Activated CD8-positive, alpha-beta memory T cell treated with anti-CD3 and anti-CD28 coated beads for 4 hours (primary cell): Measurements from ENCODE around the gene GARIN5B.

Source experiments
- DNase-seq, 2 donors: peaks; one replicate each; pipeline ENCODE4 v3.0.0-alpha.2; 2020; ENCODE audit warnings: low read depth in 2 of 2

GARIN5B gene

GRCh38 chr19:55389386-55390317, 26.6 kb upstream of the GARIN5B start:
- DNase-seq, result no peak

GRCh38 chr19:55387736-55388497, 24.9 kb upstream of the GARIN5B start:
- no peak for DNase-seq

GRCh38 chr19:55386493-55386971, 23.5 kb upstream of the GARIN5B start:
- DNase-seq, result no peak

GRCh38 chr19:55385724-55386492, 22.8 kb upstream of the GARIN5B start, which contains the start of gene RPL28:
TSS of gene RPL28 (plus strand) at chr19:55385932. CDS start at chr19:55386358, 426 bp downstream.
- DNase-seq, result peak; percentile 95 to 96

GRCh38 chr19:55384920-55385723, 22.1 kb upstream of the GARIN5B start:
- DNase-seq, result peak; percentile 84 to 87

GRCh38 chr19:55384131-55384919, 21.3 kb upstream of the GARIN5B start, which contains the start of gene TMEM238:
TSS of gene TMEM238 (minus strand) at chr19:55384292. CDS start at chr19:55384259, 33 bp downstream.
- no peak for DNase-seq

- no peak for DNase-seq
Observed at GRCh38 chr19:55383279-55384130, 20.4 kb upstream of the GARIN5B start.

- no peak for DNase-seq
Observed at GRCh38 chr19:55382522-55383054, 19.5 kb upstream of the GARIN5B start.

- no peak for DNase-seq
Observed at GRCh38 chr19:55382013-55382412, 19.0 kb upstream of the GARIN5B start.

- no peak for DNase-seq
Observed at GRCh38 chr19:55379174-55379573, 16.1 kb upstream of the GARIN5B start.

GRCh38 chr19:55377356-55378131, 14.5 kb upstream of the GARIN5B start:
- DNase-seq, result no peak

GRCh38 chr19:55376241-55376933, 13.3 kb upstream of the GARIN5B start, which contains the start of gene TMEM190:
TSS of gene TMEM190 (plus strand) at chr19:55376826. CDS start at chr19:55376854, 28 bp downstream.
- no peak for DNase-seq

GRCh38 chr19:55373993-55374757, 11.1 kb upstream of the GARIN5B start:
- no peak for DNase-seq

GRCh38 chr19:55373306-55373992, 10.4 kb upstream of the GARIN5B start:
- DNase-seq, result no peak

- DNase-seq, result no peak
Observed at GRCh38 chr19:55372316-55373081, 9.4 kb upstream of the GARIN5B start.
